Fibroblast of skin of scalp (primary cell): ENCODE measurements around the gene SFI1.

Experiments used
- DNase-seq: peaks from one replicate; pipeline ENCODE4 v3.0.0-alpha.2; 2013

The SFI1 gene

GRCh38 chr22:31646186-31647019, 150.1 kb downstream of the SFI1 start:
- peak; percentile 83 for DNase-seq

GRCh38 chr22:31647066-31647465, 150.7 kb downstream of the SFI1 start:
- no peak for DNase-seq

DNA sequence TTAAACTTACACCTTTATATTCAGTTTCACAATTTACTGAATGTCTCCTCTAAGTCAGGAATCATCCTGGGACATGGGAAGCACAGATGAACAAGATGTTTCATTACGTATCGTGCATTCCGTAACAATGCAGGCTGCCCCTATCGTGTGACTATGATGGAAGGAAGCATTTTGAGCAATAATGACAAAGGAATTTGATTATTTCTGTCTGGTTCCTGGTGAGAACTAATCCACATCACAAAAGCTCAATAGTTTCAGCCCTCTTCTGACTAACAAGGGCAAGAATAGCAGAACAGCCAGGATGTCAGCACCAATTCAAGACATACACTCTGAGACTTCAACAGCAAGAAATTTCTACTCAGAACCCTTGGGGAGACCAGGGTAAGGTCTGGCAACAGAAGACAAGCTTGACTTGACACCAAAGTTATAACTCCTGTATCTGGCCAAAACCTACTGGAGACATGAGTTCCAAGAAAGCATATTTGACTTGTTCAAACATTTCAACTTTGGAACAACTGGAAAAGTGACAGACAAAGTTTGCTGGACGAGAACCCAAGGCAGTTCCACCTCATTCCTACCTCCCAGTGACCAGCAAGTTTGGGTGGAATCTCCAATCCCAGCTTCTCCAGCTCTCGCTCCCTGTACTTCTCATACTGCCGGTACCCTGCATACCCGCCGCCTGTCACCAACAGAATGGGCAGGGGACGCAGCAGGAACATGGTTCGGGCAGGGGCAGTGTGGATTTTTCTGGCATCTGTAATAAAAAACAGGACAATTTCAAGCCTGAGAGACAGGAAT, 151.4 kb downstream of the SFI1 start:
- DNase-seq, result peak; percentile 77

- peak; percentile 75 for DNase-seq
Observed at GRCh38 chr22:31650391-31650790, 154.1 kb downstream of the SFI1 start.

- no peak for DNase-seq
Observed at GRCh38 chr22:31651664-31652063, 155.3 kb downstream of the SFI1 start.

GRCh38 chr22:31652088-31652487, 155.8 kb downstream of the SFI1 start:
- no peak for DNase-seq

DNA sequence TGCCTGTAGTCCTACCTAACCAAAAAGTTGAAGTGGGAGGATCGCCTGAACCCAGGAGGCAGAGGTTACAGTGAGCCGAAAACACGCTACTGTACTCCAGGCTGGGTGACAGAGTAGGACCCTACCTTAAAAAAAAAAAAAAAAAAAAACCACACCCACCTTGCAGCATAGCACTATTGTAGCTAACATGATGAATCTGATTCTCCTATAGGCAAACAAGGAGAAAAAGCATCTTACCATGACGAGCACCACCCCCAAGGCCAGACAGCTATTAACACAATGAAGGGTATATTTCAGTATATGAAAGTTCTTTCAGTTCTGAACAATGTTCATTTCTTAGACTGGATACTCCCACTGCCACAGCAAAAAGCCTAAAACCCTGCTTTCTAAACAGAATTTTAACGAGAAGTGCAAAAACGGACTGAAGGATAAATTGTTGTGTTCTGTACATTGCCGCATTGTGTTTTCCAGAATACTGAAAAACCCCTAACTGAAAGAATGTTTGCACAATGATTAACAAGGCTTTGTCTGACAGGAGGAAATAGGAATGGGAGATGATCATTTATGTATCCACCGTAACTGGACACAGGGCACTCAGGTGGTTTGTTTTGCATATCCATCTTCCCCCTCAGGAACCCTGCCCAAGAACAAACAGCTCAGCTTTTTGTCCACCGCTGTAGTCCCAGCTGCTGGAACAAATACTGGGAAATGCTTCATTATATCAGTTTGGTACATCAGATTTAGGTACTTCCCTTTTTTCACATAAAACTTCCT, 156.8 kb downstream of the SFI1 start:
- no peak for DNase-seq

- DNase-seq, result no peak
Observed at GRCh38 chr22:31653944-31654343, 157.6 kb downstream of the SFI1 start.

DNA sequence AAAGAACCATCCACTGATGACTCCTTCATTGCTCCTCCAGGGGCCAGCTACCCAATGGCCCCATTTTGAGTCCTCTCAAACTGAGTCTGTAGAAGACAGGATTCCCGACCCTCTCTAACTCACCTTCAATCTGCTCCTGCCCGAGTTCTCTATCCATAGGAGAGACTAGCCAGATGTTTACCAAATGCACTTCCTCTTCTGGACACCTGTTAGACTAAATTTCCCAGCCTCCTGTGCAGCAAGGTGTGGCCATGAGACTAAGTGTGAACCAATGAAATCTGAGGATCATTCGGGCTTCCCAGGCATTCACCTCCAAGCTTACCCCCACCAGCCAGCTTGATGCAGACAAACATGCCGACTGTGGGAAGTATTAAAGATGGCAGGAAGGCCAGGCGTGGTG, 158.1 kb downstream of the SFI1 start:
- DNase-seq, result no peak

- no peak for DNase-seq
Observed at GRCh38 chr22:31659246-31659645, 162.9 kb downstream of the SFI1 start.

DNA sequence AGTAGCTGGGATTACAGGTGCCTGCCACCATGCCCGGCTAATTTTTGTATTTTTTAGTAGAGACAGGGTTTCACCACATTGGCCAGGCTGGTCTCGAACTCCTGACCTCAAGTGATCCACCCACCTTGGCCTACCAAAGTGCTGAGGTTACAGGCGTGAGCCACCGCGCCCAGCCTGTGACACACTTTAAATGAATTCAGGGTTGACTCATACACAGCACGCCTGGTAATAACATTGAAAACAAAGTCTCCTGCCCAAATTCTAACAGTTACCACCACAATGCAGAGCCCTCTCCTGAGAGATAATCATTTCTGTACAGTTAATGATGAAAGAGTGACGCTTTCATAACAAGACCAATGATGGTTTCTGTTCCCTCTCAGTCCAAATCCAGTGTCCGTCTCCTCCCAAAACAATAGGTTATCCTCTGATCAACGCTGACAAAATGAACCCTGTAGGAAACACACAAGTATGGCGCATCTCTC, 164.6 kb downstream of the SFI1 start:
- DNase-seq, result peak; percentile 55

DNA sequence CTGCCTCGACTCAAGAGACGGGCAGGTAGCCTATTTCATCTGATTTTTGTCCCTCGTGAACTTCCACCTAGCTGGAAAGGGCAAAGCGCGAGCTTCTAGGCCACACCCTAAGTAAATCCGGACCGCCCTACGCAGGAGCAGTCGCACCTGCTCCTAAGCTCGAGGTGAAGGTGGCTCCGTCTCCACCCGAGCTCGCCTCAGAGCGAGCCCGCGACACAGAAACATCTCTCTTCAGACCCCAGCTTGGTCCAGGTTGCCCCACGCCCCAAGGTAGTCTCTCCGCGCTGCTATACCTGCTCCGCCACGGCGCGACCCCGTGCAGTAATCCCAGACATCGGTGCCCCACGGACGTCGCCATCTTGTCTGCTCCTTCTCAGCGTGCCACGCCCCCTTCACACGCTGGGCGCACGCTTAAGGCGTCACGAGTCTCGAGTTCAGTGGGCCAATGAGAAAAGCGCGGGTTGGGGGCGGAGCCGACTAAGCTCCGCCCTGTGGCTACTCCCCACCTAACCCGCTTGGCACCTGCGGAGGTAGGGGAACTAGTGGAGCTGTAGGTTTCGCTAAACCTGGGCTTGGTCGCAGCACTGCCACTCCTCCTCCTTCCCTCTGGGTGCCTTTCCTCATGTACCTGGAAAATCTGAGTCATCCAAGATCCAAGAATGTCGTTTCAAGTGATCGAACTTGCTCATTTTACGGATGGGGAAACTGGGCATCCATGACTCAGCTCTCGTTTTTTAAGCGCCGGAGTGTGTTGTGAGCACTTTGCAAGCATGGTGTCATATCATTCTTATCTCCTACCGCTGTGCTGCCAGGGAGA, 165.7 kb downstream of the SFI1 start, which contains the start of gene PISD:
PISD (minus strand) TSS at position 365 of the 817 bp plus-strand sequence; CDS start at position 358, 7 bp downstream.
- DNase-seq, result peak; percentile 94

- no peak for DNase-seq
Observed at GRCh38 chr22:31662668-31663037, 166.3 kb downstream of the SFI1 start.
